ENCODE results near the gene NUP54.

The NUP54 gene, protein sequence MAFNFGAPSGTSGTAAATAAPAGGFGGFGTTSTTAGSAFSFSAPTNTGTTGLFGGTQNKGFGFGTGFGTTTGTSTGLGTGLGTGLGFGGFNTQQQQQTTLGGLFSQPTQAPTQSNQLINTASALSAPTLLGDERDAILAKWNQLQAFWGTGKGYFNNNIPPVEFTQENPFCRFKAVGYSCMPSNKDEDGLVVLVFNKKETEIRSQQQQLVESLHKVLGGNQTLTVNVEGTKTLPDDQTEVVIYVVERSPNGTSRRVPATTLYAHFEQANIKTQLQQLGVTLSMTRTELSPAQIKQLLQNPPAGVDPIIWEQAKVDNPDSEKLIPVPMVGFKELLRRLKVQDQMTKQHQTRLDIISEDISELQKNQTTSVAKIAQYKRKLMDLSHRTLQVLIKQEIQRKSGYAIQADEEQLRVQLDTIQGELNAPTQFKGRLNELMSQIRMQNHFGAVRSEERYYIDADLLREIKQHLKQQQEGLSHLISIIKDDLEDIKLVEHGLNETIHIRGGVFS

DNA sequence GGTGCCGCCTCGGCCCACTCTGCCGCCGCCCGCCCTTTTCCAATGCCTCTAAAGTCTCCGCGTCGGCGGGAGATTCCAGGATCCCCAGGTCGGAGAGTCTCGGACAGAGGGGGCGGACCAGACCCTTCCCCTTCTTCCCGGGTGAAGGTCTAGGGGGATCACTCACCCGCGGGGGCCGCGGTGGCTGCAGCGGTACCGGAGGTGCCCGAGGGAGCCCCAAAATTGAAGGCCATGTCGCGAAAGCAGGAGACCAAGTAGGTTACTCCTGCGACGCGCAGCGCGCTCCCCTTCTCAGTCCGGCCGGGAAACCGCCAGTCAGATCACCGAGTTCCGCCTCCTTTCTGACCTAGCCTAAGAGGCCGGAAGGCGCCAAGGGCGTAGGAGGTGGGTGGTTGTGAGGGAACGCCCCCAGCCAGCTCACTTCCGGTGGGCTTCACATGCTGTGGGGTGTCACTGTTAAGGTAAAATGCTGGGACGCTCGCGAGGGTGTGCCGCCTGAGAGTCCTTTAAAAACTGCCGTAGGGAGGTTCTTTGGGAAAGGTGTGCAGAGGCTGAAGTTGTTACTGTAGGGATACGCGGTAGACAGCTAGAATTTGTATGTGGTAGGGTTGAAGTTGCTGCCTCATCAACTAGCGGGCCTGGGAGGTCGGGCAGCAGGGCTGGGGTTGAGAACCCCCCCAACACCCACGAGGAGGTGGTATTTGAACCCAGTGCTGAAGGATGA, at the start of gene NUP54:
TSS of gene NUP54 (minus strand) at position 256 of the 724 bp plus-strand sequence. CDS start at position 233, 23 bp downstream.
- DNase-seq (ENCODE audit: low spot score) = peak; percentile 96

DNA sequence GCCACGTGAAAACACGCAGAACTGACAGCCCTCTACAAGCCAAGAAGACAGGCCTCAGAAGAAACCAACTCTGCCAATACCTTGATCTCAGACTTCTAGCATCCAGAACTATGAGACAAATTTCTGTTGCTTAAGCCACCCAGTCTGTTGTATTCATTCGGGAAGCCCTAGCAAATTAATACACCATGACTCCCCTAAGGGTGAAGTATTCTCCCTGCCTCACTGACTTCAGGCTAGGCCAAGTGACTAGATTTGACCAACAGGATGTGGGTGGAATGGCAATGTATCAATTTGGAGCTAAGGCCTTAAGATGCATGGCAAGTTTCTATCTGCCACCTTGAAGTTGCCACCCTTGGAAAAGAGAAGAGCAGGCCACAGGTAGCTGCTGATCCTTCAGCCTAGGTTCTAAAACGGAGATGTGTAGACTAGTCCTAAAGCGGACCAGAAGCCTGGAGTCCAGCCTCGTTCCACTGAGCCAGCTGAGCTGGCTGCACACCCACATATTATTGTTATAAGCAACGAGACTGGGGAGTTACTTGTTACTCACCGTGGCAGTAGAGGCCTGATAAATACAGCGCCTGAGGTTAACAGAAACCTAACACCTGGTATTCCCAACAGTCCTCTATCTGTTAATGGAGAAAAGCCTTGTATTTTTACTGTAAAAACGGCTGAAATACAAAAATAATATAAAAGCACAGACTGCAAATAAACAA, 49.0 kb upstream of the NUP54 start:
- DNase-seq (ENCODE audit: low spot score) = no peak

DNA sequence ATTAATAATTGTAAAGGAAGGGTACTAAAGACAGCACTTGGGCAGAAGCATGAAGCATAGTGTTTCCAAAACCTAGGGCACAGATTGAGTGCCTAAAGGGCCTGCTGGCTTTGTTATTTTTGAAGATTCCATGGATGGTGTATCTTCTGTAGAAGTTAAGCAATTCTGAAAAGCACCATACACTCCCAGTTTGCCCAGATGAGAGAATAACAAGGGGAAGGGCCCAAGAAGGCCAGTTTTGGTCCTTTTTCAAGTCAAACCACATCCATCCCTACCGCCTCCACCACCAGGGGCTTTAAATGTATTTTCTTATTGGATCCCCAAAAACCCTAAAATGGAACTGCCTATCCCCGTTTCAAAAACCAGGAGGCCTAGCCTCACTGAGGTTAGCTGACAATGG, 48.2 kb upstream of the NUP54 start:
- no peak for DNase-seq (ENCODE audit: low spot score)

DNA sequence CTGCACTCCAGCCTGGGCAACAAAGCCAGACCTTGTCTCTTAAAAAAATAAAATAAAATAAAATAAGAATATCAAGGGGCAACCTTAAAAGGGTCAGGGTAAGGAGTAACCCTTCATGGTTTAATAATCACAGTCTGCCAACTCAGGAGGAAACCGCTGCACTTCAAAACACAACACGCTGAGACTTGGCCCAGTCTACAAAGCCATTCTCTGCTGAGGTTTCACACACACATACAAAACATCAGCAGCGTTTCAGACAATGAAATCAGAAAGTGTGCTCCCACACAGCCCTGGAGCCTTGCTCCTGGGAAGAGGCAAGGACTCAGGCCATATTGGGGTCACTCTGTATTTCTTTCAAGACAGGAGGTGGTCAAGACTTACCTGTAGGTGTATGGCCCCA, 47.1 kb upstream of the NUP54 start:
- DNase-seq (ENCODE audit: low spot score) = no peak

DNA sequence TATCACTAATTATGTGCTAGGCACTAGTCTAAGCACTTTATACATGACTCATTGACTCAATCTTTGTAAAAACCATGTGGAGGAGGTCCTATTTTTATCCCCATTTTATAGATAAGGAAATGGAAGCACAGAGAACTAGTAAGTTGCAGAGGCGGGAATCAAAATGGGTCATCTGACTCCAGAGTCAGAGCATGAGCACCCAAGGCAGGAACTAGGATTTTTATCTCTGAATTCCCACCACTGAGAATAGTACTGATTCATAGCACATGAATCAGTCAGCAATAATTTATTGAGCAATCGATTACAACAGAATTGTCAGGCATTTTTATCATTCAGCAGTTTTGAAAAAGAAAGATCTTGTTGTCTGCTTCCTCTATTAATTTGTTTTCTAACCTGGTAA, 46.1 kb upstream of the NUP54 start:
- peak; percentile 84 for DNase-seq (ENCODE audit: low spot score)

DNA sequence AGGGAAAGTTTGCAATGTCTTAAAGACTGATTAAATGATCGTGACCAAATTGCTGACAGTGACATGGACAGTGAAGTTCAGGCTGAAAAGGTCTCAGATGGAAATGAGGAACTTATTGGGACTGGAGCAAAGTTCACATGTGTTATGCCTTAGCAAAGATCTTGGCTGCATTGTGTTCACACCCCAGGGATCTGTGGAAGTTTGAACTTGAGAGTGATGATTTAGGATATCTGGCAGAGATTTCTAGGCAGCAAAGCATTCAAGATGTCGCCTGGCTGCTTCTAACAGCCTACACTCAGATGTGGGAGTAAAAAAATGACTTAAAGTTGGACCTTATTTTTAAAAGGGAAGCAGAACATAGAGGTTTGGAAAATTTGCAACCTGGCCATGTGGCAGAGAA, 44.0 kb upstream of the NUP54 start:
- no peak for DNase-seq (ENCODE audit: low spot score)

DNA sequence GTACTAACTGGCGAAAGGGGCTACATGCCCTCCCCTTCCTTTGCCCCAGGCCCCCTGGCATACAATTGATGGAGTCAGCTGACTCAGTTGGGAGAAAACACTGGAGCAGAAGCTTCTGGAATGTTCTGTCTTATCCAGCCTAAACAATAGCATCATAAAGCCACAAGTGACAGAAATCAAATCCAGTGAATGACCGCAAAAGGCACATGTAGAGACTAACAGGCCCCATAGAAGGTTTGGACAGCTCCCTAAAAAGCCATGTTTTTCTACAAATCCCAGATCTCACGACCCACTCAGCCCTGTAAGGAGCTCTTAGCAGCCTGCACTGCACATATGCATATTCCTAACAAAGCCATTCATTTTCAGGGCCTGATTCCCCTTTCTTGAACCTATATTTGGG, 40.4 kb upstream of the NUP54 start:
- no peak for DNase-seq (ENCODE audit: low spot score)

DNA sequence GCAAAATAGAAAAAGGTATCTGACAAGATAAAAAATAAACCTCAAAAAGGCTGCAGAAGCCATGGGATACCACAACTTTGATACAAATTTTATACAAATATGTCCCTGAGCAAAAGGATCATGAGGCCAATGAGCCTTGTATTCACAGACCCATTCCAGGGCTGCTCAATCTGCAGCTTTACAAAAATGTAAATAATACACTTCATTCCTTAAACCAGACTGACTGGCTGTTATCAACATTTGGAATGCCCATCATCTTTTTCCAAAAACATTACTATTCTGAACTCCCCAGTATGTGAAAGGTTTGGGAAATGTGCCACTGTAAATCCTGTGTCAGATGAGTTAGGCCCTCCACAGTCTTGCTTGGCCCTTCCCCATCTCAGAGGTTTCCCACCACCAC, 40.0 kb upstream of the NUP54 start:
- DNase-seq (ENCODE audit: low spot score) = no peak

DNA sequence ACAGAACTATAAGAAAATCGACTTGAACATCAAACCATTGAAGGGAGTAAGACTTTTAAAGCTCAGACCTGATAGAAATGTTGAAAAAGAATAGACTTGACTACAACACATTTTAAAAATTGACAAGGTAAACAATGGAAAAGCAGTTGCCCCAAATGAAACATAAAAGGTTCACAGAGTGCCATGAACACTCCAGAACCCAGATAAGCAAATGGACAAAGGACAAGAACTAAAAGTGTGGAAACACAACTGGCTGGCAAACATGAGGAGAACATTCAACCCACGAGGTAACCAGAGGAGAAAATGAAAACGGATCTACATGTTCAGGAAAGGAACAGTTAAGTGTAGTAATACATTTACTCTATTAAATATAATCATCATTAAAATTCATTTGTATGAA, 39.0 kb upstream of the NUP54 start:
- DNase-seq (ENCODE audit: low spot score) = no peak

DNA sequence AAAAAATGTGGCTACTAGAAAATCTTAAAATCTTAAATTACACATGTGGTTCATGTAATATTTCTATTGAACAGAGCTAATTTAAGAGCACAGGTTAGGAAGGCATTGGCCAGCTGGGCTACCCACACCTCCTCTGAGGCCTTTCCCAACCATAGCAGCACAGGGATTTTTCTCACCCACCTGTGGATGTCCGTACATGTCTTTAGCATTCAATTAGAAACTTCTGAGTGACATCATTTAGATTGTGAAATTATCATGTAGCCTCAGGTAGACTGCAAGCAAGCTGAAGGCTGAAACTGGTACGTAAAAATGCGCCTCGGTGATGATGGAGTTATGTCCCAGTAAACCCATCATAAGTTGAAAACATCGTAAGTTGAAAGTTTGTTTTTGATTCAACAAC, 34.3 kb upstream of the NUP54 start:
- DNase-seq (ENCODE audit: low spot score) = no peak

DNA sequence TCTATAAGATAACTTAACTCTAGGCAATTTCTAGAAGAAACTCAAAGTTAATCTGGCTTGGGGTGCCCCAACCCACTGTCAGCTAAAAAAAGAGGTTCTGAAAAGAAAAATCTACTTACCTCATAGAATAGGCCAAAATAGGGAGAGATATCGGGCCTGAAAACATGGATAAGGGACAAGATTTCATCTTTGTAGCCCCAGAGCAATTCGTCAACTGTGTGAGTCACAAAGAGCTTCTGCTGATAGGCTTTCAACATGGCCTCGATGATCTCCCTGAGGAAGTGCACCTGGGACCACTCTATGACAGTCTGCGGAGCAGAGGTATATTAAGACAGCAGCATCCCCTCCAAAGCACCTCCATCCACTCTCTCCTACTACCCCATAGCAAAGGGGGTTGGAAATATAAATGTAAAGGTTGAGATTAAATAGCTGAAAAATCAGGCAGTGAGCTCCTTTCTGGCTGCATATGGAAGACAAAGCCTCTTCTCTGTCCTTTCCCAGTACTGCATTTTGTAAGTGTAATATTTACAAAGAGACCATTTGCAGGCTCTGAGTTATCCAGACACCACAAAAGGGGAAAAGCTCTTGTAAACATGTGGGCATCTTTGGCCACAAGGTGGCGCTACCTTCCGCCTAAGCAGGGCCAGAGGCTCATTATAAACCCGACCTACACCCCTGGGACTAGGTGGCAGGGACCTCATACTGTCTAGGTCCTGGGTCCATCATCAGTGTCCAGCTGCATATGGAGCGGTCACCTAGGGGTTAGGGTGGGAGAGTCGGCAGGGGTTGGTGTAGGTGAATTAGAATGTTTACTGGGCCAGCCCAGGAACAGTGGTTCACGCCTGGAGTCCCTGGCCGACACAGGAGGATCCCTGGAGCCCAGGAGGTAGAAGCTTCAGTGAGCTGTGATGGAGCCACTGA, 31.5 kb upstream of the NUP54 start:
- peak; percentile 88 for DNase-seq (ENCODE audit: low spot score)

DNA sequence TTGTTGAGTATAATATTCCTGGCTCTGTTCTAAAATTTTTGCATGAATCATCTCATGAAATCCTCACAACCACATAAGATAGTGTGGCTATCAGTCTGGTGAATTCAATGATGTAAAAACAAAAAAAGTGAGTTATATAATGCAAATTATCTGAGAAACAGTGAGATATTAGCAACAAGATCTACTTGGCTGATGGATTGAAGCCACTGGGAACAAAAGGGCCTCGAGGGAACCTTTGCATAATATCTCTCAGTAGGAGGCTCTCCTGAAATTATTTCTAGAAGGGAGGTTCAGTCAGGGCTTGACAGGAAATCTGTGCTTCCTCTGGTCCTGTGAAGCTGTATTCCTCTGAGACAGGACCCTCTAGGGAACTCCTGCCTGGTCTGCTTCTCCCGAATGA, 30.1 kb upstream of the NUP54 start:
- DNase-seq (ENCODE audit: low spot score) = no peak

DNA sequence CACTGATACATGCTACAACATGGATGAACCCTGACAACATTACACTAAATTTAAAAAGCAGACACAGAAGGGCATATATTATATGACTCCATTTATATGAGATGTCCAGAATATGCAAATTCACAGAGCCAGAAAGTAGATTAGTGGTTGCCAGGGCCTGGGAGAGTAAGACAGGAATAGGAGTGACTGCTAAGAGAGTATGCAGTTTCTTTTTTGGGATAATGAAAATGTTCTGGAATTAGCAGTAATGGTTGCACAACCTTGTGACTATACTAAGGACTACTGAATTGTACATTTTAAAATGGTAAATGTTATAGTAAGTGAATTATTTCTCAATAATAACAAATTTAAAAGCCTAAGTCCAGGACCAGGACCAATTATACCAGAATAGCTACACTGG, 29.5 kb upstream of the NUP54 start:
- no peak for DNase-seq (ENCODE audit: low spot score)

DNA sequence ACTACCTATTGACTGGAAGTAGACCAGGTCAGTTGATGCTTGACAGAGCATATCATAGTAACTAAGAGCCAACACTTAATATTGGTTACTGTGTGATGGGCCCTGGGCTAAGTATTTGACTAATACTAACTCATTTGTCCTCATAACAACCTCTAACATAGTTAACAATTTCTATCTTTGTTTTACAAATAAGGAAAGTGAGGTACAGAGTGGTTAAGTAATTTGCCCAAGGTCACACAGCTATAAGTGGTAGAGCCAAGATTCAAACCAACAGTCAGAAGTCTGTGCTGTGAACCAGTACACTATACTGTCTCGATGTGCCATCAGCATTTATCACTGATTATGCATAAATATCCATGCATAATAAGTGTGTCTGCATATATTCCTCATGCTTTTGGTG, 27.1 kb upstream of the NUP54 start:
- no peak for DNase-seq (ENCODE audit: low spot score)

DNA sequence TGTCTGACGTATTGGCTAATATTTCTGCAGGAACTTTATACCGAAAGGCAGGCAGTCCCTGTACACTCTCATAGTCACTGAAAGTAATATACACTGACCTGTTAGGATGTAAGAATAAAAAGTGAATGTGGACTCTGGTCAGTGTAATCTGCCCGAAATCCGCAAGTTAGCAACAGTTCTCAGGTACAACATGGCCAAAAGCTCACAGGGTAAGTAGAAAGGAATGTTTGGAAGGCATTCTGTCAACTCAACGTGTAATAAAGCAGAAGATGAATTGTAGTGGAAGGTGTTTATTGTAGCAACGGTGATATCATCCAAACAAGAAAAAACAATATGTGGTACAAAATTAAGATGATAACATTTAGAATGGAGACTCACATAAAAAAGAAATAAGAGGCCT, 26.0 kb upstream of the NUP54 start:
- no peak for DNase-seq (ENCODE audit: low spot score)

DNA sequence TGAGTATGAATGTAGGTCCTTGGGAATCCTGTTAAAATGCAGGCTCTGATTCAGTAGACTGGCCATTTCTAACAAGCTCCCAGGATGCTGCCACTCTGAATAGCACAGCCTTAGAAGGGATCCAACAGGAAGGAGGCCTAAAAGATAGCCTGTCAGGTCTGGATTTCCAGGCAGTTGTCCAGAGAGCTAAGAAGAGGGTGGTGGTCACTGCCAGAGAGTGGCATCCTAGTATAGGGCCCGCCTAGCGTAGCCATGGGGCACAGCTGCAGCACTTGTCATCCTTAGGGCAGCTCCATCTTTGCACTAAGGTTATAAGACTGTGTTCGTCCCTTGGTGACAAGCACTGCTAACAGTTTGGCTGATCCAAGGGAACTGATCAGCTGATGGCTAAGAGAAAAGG, 20.5 kb upstream of the NUP54 start:
- no peak for DNase-seq (ENCODE audit: low spot score)

DNA sequence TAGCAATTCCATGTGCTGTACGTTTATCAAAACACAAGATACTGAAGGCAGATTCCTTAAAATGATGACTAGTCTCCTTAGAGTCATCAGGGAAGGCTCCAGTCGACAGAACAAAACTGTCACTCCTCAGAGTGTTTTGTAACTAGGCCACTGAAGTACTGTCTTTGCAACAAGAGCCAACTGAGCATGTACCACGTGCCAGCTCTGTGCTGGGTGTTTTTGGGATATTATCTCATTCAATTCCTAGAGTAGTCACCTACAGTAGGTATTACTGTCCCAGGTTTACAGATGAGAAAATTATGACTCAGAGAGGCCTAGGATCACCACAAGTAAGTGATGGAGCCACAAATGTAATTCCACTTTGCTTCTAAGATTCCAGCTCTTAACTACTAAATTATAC, 18.3 kb upstream of the NUP54 start:
- no peak for DNase-seq (ENCODE audit: low spot score)

DNA sequence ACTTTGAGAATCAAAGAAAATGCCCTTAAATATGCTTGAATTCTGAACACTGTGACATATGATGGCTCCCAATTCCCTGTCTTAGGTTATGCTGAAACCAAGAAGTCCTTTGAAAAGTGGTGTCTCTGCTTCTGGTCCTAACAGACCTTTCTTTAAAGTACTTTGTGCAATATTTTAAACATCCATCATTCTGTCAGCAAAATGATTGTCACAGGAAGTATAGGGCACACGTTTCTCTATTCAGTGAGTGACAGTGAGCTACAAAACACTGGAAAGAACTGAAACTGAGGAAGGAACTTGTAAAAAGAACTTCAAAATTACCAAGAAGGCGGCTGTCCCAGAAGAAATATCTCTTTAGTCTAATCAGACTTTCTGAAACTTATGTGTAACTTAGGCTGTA, 12.2 kb upstream of the NUP54 start:
- DNase-seq (ENCODE audit: low spot score) = no peak

DNA sequence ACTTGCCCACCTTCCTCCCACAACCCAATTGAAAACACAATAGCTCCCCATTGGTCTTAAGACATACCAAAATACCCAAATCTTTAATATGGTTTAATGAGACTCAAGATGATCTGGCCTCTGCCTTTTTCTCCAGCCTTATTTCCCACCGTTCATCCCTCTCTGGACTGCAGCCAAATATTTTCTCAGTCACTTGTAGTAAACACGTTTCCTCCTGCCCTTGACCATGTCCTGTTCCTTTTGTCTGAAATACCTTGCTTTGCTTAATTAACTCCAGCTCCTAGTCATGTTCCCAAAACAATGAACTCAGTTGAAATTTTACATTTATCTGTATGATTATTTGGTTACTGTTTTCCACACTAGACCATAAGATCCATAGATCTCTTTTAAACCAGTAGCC, 8.4 kb upstream of the NUP54 start:
- DNase-seq (ENCODE audit: low spot score) = no peak

DNA sequence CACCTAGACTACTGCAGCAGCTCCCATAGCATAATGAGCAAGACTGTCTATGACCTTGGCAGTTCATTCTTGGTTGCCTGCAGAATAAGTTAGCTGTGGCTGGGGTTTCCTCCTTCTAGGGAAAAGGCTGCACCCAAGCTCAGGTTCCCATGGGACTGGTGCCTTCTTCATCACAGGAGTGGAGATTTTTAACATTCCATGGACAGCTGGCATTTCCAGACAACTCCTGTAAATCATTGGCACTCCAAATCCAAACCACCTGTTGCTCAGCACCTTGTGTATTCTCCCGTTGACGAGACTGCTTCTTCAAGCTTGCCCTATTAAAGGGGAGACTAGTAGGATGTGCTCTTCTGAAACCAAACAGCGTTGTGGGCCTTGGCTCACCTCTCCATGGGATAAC, 7.8 kb upstream of the NUP54 start:
- DNase-seq (ENCODE audit: low spot score) = no peak

DNA sequence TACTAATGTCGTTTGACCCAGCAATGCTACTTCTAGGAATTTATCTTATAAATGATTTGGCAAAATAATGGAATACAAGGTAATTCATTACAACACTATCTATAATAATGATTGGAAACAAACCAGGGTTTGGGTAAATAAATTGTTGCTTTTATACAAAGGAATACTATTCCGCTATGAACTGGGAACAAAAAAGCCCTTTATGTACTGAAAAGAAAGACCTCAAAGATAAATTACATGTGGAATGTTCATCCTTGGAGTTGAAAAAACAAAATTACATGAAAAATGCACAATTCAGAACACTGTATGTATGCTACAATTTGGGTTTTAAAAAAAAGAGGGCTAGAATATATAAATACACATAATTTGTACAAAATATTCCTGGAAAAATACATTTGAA, 5.2 kb upstream of the NUP54 start:
- DNase-seq (ENCODE audit: low spot score) = no peak

Data from AG08395 (cell line).